BLaER1 treated with 17β-estradiol and CSF1 and Interleukin-3, amounts not matched to agents 10 nM and 100 nM (cell line): ENCODE results near the gene PRICKLE4.

Source experiments
- H3K27ac ChIP-seq, 11 experiments: shearing (Covaris generic); formaldehyde crosslinking; 2 replicates each; pipeline ENCODE4 v1.8.1; 2022
- H3K27me3 ChIP-seq, 11 experiments: shearing (Covaris generic); formaldehyde crosslinking; 2 replicates each; pipeline ENCODE4 v1.8.1; 2022
- H3K36me3 ChIP-seq, 11 experiments: shearing (Covaris generic); formaldehyde crosslinking; 2 replicates each; pipeline ENCODE4 v1.8.1; 2022
- H3K4me1 ChIP-seq, 10 experiments: shearing (Covaris generic); formaldehyde crosslinking; 2 replicates each; pipeline ENCODE4 v1.8.1; 2022
- H3K4me2 ChIP-seq, 11 experiments: shearing (Covaris generic); formaldehyde crosslinking; 2 replicates each; pipeline ENCODE4 v1.8.1; 2022
- H3K4me3 ChIP-seq, 10 experiments: shearing (Covaris generic); formaldehyde crosslinking; 2 replicates each; pipeline ENCODE4 v1.8.1; 2022
- H3K9ac ChIP-seq, 11 experiments: shearing (Covaris generic); formaldehyde crosslinking; 2 replicates each; pipeline ENCODE4 v1.8.1; 2022
- H3K9me3 ChIP-seq, 11 experiments: shearing (Covaris generic); formaldehyde crosslinking; replicated peaks in 1 of 11; 2 replicates each; pipeline ENCODE4 v1.8.1; 2022
- H4K20me1 ChIP-seq, 11 experiments: shearing (Covaris generic); formaldehyde crosslinking; 2 replicates each; pipeline ENCODE4 v1.8.1; 2022
- Cebpa-rat ChIP-seq, 11 experiments: shearing (Covaris generic); IDR thresholded peaks; 2 replicates each; pipeline ENCODE4 v1.8.1; 2022

PRICKLE4 gene

DNA sequence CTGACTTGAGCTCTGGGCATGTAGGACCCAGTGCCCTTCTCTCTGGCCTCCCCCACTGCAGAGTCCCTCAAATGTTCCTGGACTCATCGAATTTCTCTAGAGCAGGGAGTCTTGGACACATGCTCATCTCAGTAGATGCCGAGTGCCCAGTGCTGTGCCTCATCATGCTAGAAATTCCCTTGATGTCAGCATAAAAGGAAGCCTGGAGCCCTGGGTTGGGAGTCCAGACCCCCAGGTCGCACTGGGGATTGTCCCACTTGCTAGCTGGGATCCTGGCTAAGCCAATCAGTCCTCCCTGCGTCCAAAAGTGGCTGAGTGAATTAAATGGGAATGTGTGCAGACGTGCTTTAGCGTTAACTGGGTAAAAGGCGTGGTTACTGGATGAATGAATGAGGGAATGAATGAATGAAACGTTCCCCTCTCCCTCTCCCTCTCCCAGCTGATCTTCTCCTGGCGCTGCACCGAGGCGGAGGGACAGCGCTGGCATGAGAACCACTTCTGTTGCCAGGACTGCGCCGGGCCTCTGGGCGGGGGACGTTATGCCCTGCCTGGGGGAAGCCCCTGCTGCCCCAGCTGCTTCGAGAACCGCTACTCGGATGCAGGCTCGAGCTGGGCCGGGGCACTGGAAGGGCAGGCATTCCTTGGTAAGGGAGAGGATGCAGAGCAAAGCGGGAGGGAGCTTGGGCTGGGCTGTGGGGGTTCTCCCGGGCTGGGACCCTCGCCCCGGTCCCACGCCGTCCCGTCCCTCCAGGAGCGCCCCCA lies 5.3 kb downstream of the PRICKLE4 start:
- Histone ChIP-seq H3K36me3 (peaks cover 16 to 26% (median 23%) of the 10 kb centered on the region in 11 experiments), H3K9me3 (no peaks in the 10 kb centered on the region), H3K27ac (peak overlapping the region in 10 of 11 experiments; percentile 82 to 98 (median 95); a peak in 20 of 22 replicates), H3K4me2 (peak overlapping the region; percentile 93 to 99 (median 98)), H3K4me1 (peaks cover 50 to 64% (median 55%) of the 10 kb centered on the region in 10 experiments), H3K27me3 (peaks cover 0 to 5% (median 0%) of the 10 kb centered on the region in 11 experiments; a peak in 3 of 22 replicates), H3K9ac (peak overlapping the region; percentile 89 to 99 (median 96)), H3K4me3 (peak overlapping the region; percentile 84 to 99 (median 96)), H4K20me1 (peaks cover 0 to 20% (median 8%) of the 10 kb centered on the region in 11 experiments; a peak in 12 of 22 replicates)
- TF ChIP-seq Cebpa-rat (IDR thresholded peaks at IDR 0.05), result no peak

DNA sequence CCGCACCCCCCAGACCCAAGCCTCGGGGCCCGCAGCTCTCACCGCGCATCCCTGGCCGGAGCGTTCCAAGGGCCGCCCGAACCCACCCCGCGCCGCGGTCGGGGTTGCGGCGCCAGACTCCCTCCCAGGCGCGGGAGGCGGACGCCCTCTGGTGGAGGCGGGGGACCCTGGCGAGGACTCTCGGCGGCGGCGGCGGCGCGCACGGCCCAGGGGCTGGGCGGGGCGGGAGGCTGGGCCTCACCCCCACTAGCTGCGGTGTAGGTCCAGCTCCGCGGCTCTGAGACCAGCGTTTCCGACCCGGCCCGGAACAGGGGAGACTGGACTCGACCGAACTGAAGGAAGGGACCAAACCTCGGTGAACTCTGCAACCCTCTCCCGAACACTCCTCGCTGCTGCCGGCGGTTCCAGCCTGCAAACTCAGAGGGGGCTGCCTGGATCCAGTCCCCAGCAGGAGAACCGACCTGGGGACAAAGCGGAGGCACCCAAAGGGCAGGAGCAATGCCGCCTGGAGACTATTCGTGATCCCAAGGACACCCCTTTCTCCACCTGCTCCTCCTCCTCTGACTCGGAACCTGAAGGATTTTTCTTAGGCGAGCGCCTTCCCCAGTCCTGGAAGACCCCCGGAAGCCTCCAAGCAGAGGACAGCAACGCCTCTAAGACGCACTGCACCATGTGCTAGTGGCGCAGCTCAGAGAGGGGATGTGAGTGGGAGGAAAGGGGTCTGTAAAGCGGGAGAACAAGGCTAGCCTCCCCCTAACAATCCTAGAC lies 6.1 kb downstream of the PRICKLE4 start:
- Histone ChIP-seq H3K27me3 (no peaks in the 10 kb centered on the region), H3K27ac (peak overlapping the region; percentile 79 to 98 (median 95)), H3K4me1 (peaks cover 42 to 58% (median 48%) of the 10 kb centered on the region in 10 experiments), H3K36me3 (peaks cover 24 to 33% (median 31%) of the 10 kb centered on the region in 11 experiments), H4K20me1 (peaks cover 0 to 24% (median 8%) of the 10 kb centered on the region in 11 experiments; a peak in 12 of 22 replicates), H3K4me2 (peak overlapping the region; percentile 93 to 99 (median 98)), H3K9ac (peak overlapping the region; percentile 89 to 99 (median 96)), H3K4me3 (peak overlapping the region; percentile 84 to 99 (median 96)), H3K9me3 (no peaks in the 10 kb centered on the region)
- TF ChIP-seq Cebpa-rat (IDR thresholded peaks at IDR 0.05), result no peak

GRCh38 chr6:41787219-41787917 lies 6.8 kb downstream of the PRICKLE4 start, which contains the start of gene TOMM6:
TOMM6 (plus strand) TSS chr6:41787694; CDS start chr6:41787698, 4 bp downstream.
- peak within 1 kb of the TSS; percentile 79 to 98 (median 95) for H3K27ac ChIP-seq
- peaks cover 31 to 41% (median 38%) of the 10 kb centered on the region in 11 experiments for H3K36me3 ChIP-seq
- H3K9me3 ChIP-seq, result no peaks in the 10 kb centered on the region
- peaks cover 40 to 55% (median 44%) of the 10 kb centered on the region in 10 experiments for H3K4me1 ChIP-seq
- peak within 1 kb of the TSS; percentile 93 to 99 (median 98) for H3K4me2 ChIP-seq
- peak within 1 kb of the TSS; percentile 89 to 99 (median 96) for H3K9ac ChIP-seq
- no peak for TF ChIP-seq Cebpa-rat (IDR thresholded peaks at IDR 0.05)
- peaks cover 0 to 24% (median 8%) of the 10 kb centered on the region in 11 experiments; a peak in 12 of 22 replicates for H4K20me1 ChIP-seq
- no peaks in the 10 kb centered on the region for H3K27me3 ChIP-seq
- peak within 1 kb of the TSS; percentile 84 to 99 (median 96) for H3K4me3 ChIP-seq

GRCh38 chr6:41789390-41789724 lies 8.8 kb downstream of the PRICKLE4 start:
- peak overlapping the region in 8 of 10 experiments; percentile 91 to 99 (median 96); a peak in 11 of 20 replicates for H3K4me3 ChIP-seq
- H3K4me1 ChIP-seq, result peaks cover 37 to 47% (median 40%) of the 10 kb centered on the region in 10 experiments
- peaks cover 0 to 24% (median 8%) of the 10 kb centered on the region in 11 experiments; a peak in 12 of 22 replicates for H4K20me1 ChIP-seq
- no peak for TF ChIP-seq Cebpa-rat (IDR thresholded peaks at IDR 0.05)
- H3K4me2 ChIP-seq, result peak overlapping the region; percentile 73 to 98 (median 86)
- H3K9ac ChIP-seq, result peak overlapping the region in 10 of 11 experiments; percentile 89 to 99 (median 96); a peak in 16 of 22 replicates
- H3K36me3 ChIP-seq, result peaks cover 44 to 59% (median 53%) of the 10 kb centered on the region in 11 experiments
- H3K27ac ChIP-seq, result peak overlapping the region in 5 of 11 experiments; percentile 19 to 96 (median 91); a peak in 5 of 22 replicates
- H3K9me3 ChIP-seq, result no peaks in the 10 kb centered on the region
- H3K27me3 ChIP-seq, result no peaks in the 10 kb centered on the region

DNA sequence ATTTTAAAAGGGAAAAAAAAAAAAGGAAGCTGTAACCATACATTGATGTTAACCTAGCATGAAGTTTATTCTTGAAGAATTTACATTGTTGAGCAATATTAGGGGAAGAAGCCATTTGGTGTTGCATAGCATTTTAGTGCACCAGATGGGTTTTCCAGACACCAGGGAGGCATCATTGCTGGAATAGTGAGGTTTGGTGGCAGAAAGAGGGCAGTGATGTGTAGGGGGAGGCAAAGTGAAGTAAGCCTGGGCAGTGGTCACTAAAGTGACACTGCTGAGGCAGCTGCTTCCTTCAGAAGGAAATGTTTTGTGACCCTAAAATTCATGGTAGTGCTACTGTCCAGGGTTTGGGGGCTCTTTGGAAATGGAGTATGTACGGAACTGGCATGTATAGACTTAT lies 9.5 kb downstream of the PRICKLE4 start:
- no peak for TF ChIP-seq Cebpa-rat (IDR thresholded peaks at IDR 0.05)
- Histone ChIP-seq H3K27me3 (no peaks in the 10 kb centered on the region), H3K4me3 (no peak overlapping the region), H3K4me2 (peak overlapping the region in 5 of 11 experiments; percentile 32 to 91 (median 75); a peak in 10 of 22 replicates), H3K9me3 (no peaks in the 10 kb centered on the region), H3K36me3 (peaks cover 50 to 66% (median 60%) of the 10 kb centered on the region in 11 experiments), H3K9ac (peak overlapping the region in 5 of 11 experiments; percentile 9 to 54 (median 21); a peak in 6 of 22 replicates), H3K4me1 (peaks cover 30 to 40% (median 33%) of the 10 kb centered on the region in 10 experiments), H4K20me1 (peaks cover 0 to 24% (median 8%) of the 10 kb centered on the region in 11 experiments; a peak in 11 of 22 replicates), H3K27ac (peak overlapping the region in 4 of 11 experiments; percentile 9 to 37 (median 20); a peak in 4 of 22 replicates)

DNA sequence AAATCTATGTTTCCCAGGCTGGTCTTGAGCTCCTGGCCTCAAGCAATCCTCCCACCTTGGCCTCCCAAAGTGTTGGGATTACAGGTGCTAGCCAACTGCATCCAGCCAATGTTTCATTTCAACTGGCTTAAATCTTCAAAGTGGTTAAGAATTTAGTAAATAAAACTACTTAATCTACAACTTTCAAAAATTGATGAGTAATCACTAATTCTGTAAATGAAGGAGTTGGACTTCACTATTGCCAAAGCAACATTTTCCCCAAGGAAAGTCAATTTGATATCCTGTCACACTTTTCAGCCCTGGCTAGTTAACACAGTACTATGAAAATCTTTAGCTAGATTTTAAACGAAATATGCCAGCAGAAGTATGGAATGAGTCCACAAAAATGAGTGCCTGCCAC lies 10.7 kb downstream of the PRICKLE4 start:
- Histone ChIP-seq H3K4me3 (no peak overlapping the region), H3K4me1 (peaks cover 19 to 37% (median 22%) of the 10 kb centered on the region in 10 experiments), H3K9ac (no peak overlapping the region), H3K9me3 (no peaks in the 10 kb centered on the region), H3K36me3 (peaks cover 59 to 78% (median 72%) of the 10 kb centered on the region in 11 experiments), H4K20me1 (peaks cover 0 to 24% (median 6%) of the 10 kb centered on the region in 11 experiments; a peak in 10 of 22 replicates), H3K27ac (no peak overlapping the region), H3K27me3 (no peaks in the 10 kb centered on the region), H3K4me2 (no peak overlapping the region)
- TF ChIP-seq Cebpa-rat (IDR thresholded peaks at IDR 0.05), result no peak

DNA sequence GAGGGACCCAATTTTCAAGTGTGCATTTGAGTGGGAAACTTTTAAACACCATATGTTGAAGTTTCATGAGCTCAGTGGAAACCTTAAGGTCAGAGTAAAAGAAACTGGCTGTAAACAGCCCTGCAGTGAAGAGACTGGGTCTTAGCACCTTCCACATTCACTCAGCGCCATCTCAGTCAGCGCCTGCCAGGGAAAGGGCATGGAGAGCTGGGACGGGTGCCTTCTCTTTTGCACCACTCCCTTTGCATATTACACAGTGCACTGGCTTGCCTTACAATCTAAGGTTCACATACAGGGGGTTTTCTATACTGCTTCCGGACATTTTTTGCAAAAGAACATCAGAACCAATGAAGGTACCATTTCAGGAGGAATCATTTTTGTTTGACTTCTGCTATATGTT lies 11.4 kb downstream of the PRICKLE4 start:
- Histone ChIP-seq H3K27ac (no peak overlapping the region), H3K9me3 (no peaks in the 10 kb centered on the region), H4K20me1 (peaks cover 0 to 24% (median 6%) of the 10 kb centered on the region in 11 experiments; a peak in 10 of 22 replicates), H3K9ac (no peak overlapping the region), H3K36me3 (peaks cover 59 to 85% (median 78%) of the 10 kb centered on the region in 11 experiments), H3K4me1 (peaks cover 19 to 39% (median 22%) of the 10 kb centered on the region in 10 experiments), H3K27me3 (no peaks in the 10 kb centered on the region), H3K4me3 (no peak overlapping the region), H3K4me2 (no peak overlapping the region)
- TF ChIP-seq Cebpa-rat (IDR thresholded peaks at IDR 0.05), result no peak

- peaks cover 59 to 97% (median 90%) of the 10 kb centered on the region in 11 experiments for H3K36me3 ChIP-seq
- TF ChIP-seq Cebpa-rat (IDR thresholded peaks at IDR 0.05), result no peak
- no peak overlapping the region for H3K4me3 ChIP-seq
- no peak overlapping the region for H3K4me2 ChIP-seq
- H3K9ac ChIP-seq, result no peak overlapping the region
- H3K27me3 ChIP-seq, result no peaks in the 10 kb centered on the region
- H4K20me1 ChIP-seq, result peaks cover 0 to 10% (median 0%) of the 10 kb centered on the region in 11 experiments; a peak in 4 of 22 replicates
- no peaks in the 10 kb centered on the region for H3K9me3 ChIP-seq
- H3K27ac ChIP-seq, result no peak overlapping the region
- peaks cover 0 to 11% (median 2%) of the 10 kb centered on the region in 10 experiments; a peak in 6 of 20 replicates for H3K4me1 ChIP-seq
Observed at GRCh38 chr6:41796474-41796873, 15.9 kb downstream of the PRICKLE4 start.
